Neural progenitor cell (in vitro differentiated cells): ENCODE data around the gene PRDM5. TPM values are rescaled to one million over a fixed set of nuclear protein-coding genes. Genes with fewer than 3 reads are reported as not detected.

Experiments used
- DNase-seq: peaks from one replicate; pipeline ENCODE4 v3.0.0-alpha.2; 2016; ENCODE audit warnings: low spot score
- H2AFZ ChIP-seq: fragments of 200-600 bp; sonication (generic); replicated peaks from 2 replicates; pipeline ENCODE4 v1.6.1; 2016; ENCODE audit warnings: antibody characterized with exemption
- H3F3A ChIP-seq: fragments of 200-600 bp; sonication (generic); 2 replicates; pipeline ENCODE4 v1.6.1; 2016; ENCODE audit warnings: antibody characterized with exemption, low read depth
- H3K27ac ChIP-seq: fragments of 200-600 bp; sonication (generic); 2 replicates; pipeline ENCODE4 v1.5.1; 2016; ENCODE audit warnings: mild to moderate bottlenecking
- H3K27me3 ChIP-seq: fragments of 200-600 bp; sonication (generic); 2 replicates; pipeline ENCODE4 v1.6.1; 2016; ENCODE audit warnings: mild to moderate bottlenecking, moderate library complexity
- H3K36me3 ChIP-seq: fragments of 200-600 bp; sonication (generic); 2 replicates; pipeline ENCODE4 v1.5.1; 2016
- H3K4me1 ChIP-seq: fragments of 200-600 bp; sonication (generic); 2 replicates; pipeline ENCODE4 v1.6.1; 2016; ENCODE audit warnings: mixed run types
- H3K4me2 ChIP-seq: fragments of 200-600 bp; sonication (generic); 2 replicates; pipeline ENCODE4 v1.6.1; 2016
- H3K4me3 ChIP-seq: fragments of 200-600 bp; sonication (generic); 2 replicates; pipeline ENCODE4 v1.5.1; 2016
- H3K79me2 ChIP-seq: fragments of 200-600 bp; sonication (generic); 2 replicates; pipeline ENCODE4 v1.6.1; 2016; ENCODE audit warnings: low read depth
- H3K9ac ChIP-seq: fragments of 200-600 bp; sonication (generic); 2 replicates; pipeline ENCODE4 v1.6.1; 2016
- H3K9me3 ChIP-seq: fragments of 200-600 bp; sonication (generic); 2 replicates; pipeline ENCODE4 v1.5.1; 2016; ENCODE audit warnings: low read depth
- H4K20me1 ChIP-seq: fragments of 200-600 bp; sonication (generic); 2 replicates; pipeline ENCODE4 v1.6.1; 2016; ENCODE audit warnings: low read depth
- H3K27ac Mint-ChIP-seq: 3 replicates; pipeline ENCODE4 v1.8.0; 2021; ENCODE audit warnings: mixed read lengths
- H3K27me3 Mint-ChIP-seq: 2 replicates; pipeline ENCODE4 v1.8.0; 2022; ENCODE audit warnings: low read depth, mild to moderate bottlenecking, inconsistent platforms, moderate library complexity, mixed read lengths; ENCODE audit not compliant: insufficient read depth
- H3K36me3 Mint-ChIP-seq: 3 replicates; pipeline ENCODE4 v1.8.0; 2021; ENCODE audit warnings: mixed read lengths
- H3K4me1 Mint-ChIP-seq: 3 replicates; pipeline ENCODE4 v1.8.0; 2021; ENCODE audit warnings: mixed read lengths
- H3K4me3 Mint-ChIP-seq: 3 replicates; pipeline ENCODE4 v1.8.0; 2021; ENCODE audit warnings: mild to moderate bottlenecking, moderate library complexity, mixed read lengths
- H3K9me3 Mint-ChIP-seq: 3 replicates; pipeline ENCODE4 v1.8.0; 2020; ENCODE audit warnings: mixed read lengths
- EZH2 ChIP-seq: fragments of 200-600 bp; sonication (generic); IDR thresholded peaks from 2 replicates; pipeline ENCODE4 v1.6.1; 2017; ENCODE audit warnings: antibody characterized with exemption, mild to moderate bottlenecking, moderate library complexity
- EZH2phosphoT487 ChIP-seq: fragments of 200-600 bp; sonication (generic); IDR thresholded peaks from 2 replicates; pipeline ENCODE4 v1.6.1; 2017; ENCODE audit warnings: antibody characterized with exemption
- total RNA-seq: library from RNA; depleted of rRNA; stranded (reverse); fragments of >200 nt; gene quantifications from 2 replicates; pipeline ENCODE4 v1.2.3, GENCODE V29; 2015; ENCODE audit warnings: low replicate concordance
- TF ChIP-seq, protein P1 (sequence below): fragments of 200-600 bp; sonication (generic); IDR thresholded peaks from 2 replicates; pipeline ENCODE4 v1.5.1; 2017; ENCODE audit warnings: antibody characterized with exemption, mild to moderate bottlenecking

Gene PRDM5
- total RNA-seq, 1 donor from 2014 or later = 51.7 TPM

GRCh38 chr4:120763650-120764049 is 158.9 kb downstream of the PRDM5 start:
- H3K27ac Mint-ChIP-seq = no peak overlapping the region
- no peak overlapping the region for H2AFZ ChIP-seq
- H3K36me3 Mint-ChIP-seq = peaks cover 2% of the 10 kb centered on the region
- no peaks in the 10 kb centered on the region for H3F3A ChIP-seq
- H3K4me3 Mint-ChIP-seq = no peak overlapping the region
- H3K27me3 ChIP-seq = no peaks in the 10 kb centered on the region
- no peaks in the 10 kb centered on the region for H3K36me3 ChIP-seq
- no peak overlapping the region for H3K27ac ChIP-seq
- H3K9me3 Mint-ChIP-seq = peaks cover 5% of the 10 kb centered on the region
- H3K79me2 ChIP-seq = no peaks in the 10 kb centered on the region
- no peak for TF ChIP-seq EZH2
- TF ChIP-seq, protein P1, sequence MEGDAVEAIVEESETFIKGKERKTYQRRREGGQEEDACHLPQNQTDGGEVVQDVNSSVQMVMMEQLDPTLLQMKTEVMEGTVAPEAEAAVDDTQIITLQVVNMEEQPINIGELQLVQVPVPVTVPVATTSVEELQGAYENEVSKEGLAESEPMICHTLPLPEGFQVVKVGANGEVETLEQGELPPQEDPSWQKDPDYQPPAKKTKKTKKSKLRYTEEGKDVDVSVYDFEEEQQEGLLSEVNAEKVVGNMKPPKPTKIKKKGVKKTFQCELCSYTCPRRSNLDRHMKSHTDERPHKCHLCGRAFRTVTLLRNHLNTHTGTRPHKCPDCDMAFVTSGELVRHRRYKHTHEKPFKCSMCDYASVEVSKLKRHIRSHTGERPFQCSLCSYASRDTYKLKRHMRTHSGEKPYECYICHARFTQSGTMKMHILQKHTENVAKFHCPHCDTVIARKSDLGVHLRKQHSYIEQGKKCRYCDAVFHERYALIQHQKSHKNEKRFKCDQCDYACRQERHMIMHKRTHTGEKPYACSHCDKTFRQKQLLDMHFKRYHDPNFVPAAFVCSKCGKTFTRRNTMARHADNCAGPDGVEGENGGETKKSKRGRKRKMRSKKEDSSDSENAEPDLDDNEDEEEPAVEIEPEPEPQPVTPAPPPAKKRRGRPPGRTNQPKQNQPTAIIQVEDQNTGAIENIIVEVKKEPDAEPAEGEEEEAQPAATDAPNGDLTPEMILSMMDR = no peak
- TF ChIP-seq EZH2phosphoT487 = no peak
- DNase-seq = no peak
- no peak overlapping the region for H3K4me3 ChIP-seq
- no peaks in the 10 kb centered on the region for H3K4me1 ChIP-seq
- H3K9ac ChIP-seq = no peak overlapping the region
- no peak overlapping the region for H3K4me2 ChIP-seq
- no peaks in the 10 kb centered on the region for H3K4me1 Mint-ChIP-seq
- H4K20me1 ChIP-seq = no peaks in the 10 kb centered on the region
- H3K27me3 Mint-ChIP-seq = no peaks in the 10 kb centered on the region
- H3K9me3 ChIP-seq = no peaks in the 10 kb centered on the region

GRCh38 chr4:120761070-120761469 is 161.5 kb downstream of the PRDM5 start:
- H3K79me2 ChIP-seq = no peaks in the 10 kb centered on the region
- Mint-ChIP-seq H3K4me3 (no peak overlapping the region), H3K27ac (no peak overlapping the region), H3K27me3 (no peaks in the 10 kb centered on the region), H3K9me3 (no peaks in the 10 kb centered on the region), H3K4me1 (no peaks in the 10 kb centered on the region), H3K36me3 (no peaks in the 10 kb centered on the region)
- no peak overlapping the region for H3K4me3 ChIP-seq
- H3K4me2 ChIP-seq = no peak overlapping the region
- no peak overlapping the region for H3K9ac ChIP-seq
- H3K36me3 ChIP-seq = no peaks in the 10 kb centered on the region
- no peak overlapping the region for H2AFZ ChIP-seq
- no peak for DNase-seq
- H3K27me3 ChIP-seq = no peaks in the 10 kb centered on the region
- H3K4me1 ChIP-seq = no peaks in the 10 kb centered on the region
- no peaks in the 10 kb centered on the region for H4K20me1 ChIP-seq
- no peak overlapping the region for H3K27ac ChIP-seq
- TF ChIP-seq, protein P1 = no peak
- no peak for TF ChIP-seq EZH2
- TF ChIP-seq EZH2phosphoT487 = no peak
- H3K9me3 ChIP-seq = no peaks in the 10 kb centered on the region
- H3F3A ChIP-seq = no peaks in the 10 kb centered on the region

DNA sequence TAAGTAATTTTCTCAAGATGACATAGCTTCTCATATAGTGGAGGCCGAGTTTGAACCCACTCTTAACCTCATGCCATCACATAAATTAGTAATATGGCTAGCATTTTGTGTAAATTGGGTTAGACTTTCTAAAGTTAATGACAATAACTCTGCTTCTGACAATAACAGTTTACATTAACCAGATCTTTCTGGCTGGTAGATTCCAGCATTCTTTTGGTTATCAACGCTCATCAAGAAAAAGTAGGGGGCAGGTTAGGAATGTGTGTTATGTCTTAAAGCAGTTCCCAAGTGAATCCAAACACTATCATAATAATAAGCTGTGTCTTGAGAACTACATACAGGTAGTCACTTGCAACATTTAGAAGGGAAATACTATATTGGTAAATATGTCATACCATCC is 162.5 kb downstream of the PRDM5 start:
- DNase-seq = no peak
- no peak overlapping the region for H2AFZ ChIP-seq
- no peaks in the 10 kb centered on the region for H4K20me1 ChIP-seq
- no peak overlapping the region for H3K4me2 ChIP-seq
- no peaks in the 10 kb centered on the region for H3K36me3 Mint-ChIP-seq
- H3K9ac ChIP-seq = no peak overlapping the region
- H3K4me3 ChIP-seq = no peak overlapping the region
- no peaks in the 10 kb centered on the region for H3K27me3 Mint-ChIP-seq
- TF ChIP-seq, protein P1 = no peak
- TF ChIP-seq EZH2phosphoT487 = no peak
- H3K4me1 ChIP-seq = no peaks in the 10 kb centered on the region
- H3K4me1 Mint-ChIP-seq = peaks cover 4% of the 10 kb centered on the region
- no peak overlapping the region for H3K27ac Mint-ChIP-seq
- no peaks in the 10 kb centered on the region for H3F3A ChIP-seq
- H3K4me3 Mint-ChIP-seq = no peak overlapping the region
- no peaks in the 10 kb centered on the region for H3K79me2 ChIP-seq
- H3K27ac ChIP-seq = no peak overlapping the region
- H3K36me3 ChIP-seq = no peaks in the 10 kb centered on the region
- no peaks in the 10 kb centered on the region for H3K9me3 ChIP-seq
- no peaks in the 10 kb centered on the region for H3K27me3 ChIP-seq
- H3K9me3 Mint-ChIP-seq = no peaks in the 10 kb centered on the region

GRCh38 chr4:120755864-120756263 is 166.7 kb downstream of the PRDM5 start:
- Histone ChIP-seq H3K27ac (no peak overlapping the region), H3K79me2 (no peaks in the 10 kb centered on the region), H3K4me3 (no peak overlapping the region), H2AFZ (no peak overlapping the region), H3K4me2 (no peak overlapping the region), H3K9me3 (peaks cover 5% of the 10 kb centered on the region), H3K27me3 (no peaks in the 10 kb centered on the region), H3K4me1 (peaks cover 11% of the 10 kb centered on the region), H3K36me3 (peaks cover 9% of the 10 kb centered on the region), H3F3A (no peaks in the 10 kb centered on the region), H4K20me1 (no peaks in the 10 kb centered on the region), H3K9ac (no peak overlapping the region)
- no peaks in the 10 kb centered on the region for H3K27me3 Mint-ChIP-seq
- DNase-seq = no peak
- peaks cover 8% of the 10 kb centered on the region for H3K9me3 Mint-ChIP-seq
- H3K4me1 Mint-ChIP-seq = peaks cover 17% of the 10 kb centered on the region
- H3K36me3 Mint-ChIP-seq = no peaks in the 10 kb centered on the region
- H3K27ac Mint-ChIP-seq = no peak overlapping the region
- no peak overlapping the region for H3K4me3 Mint-ChIP-seq
- TF ChIP-seq EZH2phosphoT487 = no peak
- TF ChIP-seq EZH2 = no peak
